HepG2 (cell line): ENCODE measurements around the gene GPATCH4. TPM values are rescaled to one million over a fixed set of nuclear protein-coding genes. Genes with fewer than 3 reads are reported as not detected.

ENCODE experiments used
- ATAC-seq: fragments of 200-7000 bp; cut with Tn5 transposase; 3 replicates; pipeline ENCODE4 v1.9.1; 2020; ENCODE audit warnings: mild to moderate bottlenecking, moderate library complexity
- BruUV-seq: library from RNA; stranded (reverse); fragments of 400-500 nt; replicated peaks from 2 replicates; lab custom pipeline; 2021; lab: Mats Ljungman, UMichigan
- CTCF ChIA-PET: fragments of 300-600 bp; formaldehyde crosslinking; extraction: SDS; loops from one replicate; lab custom pipeline; 2021; ENCODE audit warnings: low total read pairs, inconsistent platforms, low intra/inter-chr PET ratio; lab: Yijun Ruan, JAX
- POLR2A ChIA-PET: fragments of 350-600 bp; sonication (Branson Sonifier 250); formaldehyde crosslinking; loops from one replicate; lab custom pipeline; 2020; ENCODE audit warnings: antibody characterized with exemption, inconsistent platforms; lab: Yijun Ruan, JAX
- DNase-seq: peaks from one replicate; pipeline ENCODE4 v3.0.0-alpha.2; 2015; ENCODE audit warnings: low spot score
- FAIRE-seq: peaks from 3 replicates; lab custom pipeline; 2011; peaks lifted over from hg19 to GRCh38; lab: Jason Lieb, UNC
- H2AFZ ChIP-seq: one replicate; pipeline ENCODE4 v1.6.1; 2011; ENCODE audit warnings: low read length, inconsistent platforms
- H3K27ac ChIP-seq: fragments of 300-600 bp; 3 replicates; pipeline ENCODE4 v1.8.0; 2011; ENCODE audit warnings: mixed run types, mild to moderate bottlenecking, mixed read lengths, low read length, inconsistent platforms; ENCODE audit not compliant: insufficient read depth; ENCODE audit errors: extremely low read length
- H3K27me3 ChIP-seq, 2 experiments: fragments of 200-600 bp in 1 of 2; 2 replicates in 1 of 2; 3 replicates in 1 of 2; pipeline versions ENCODE4 v1.6.0 to v1.8.0; 2011; ENCODE audit warnings: low read length in 2 of 2, mild to moderate bottlenecking in 2 of 2, moderate library complexity in 2 of 2, inconsistent platforms in 1 of 2; ENCODE audit not compliant: insufficient read depth in 2 of 2, control insufficient read depth in 1 of 2
- H3K36me3 ChIP-seq, 2 experiments: fragments of 200-600 bp in 1 of 2; replicated peaks in 1 of 2; 2 replicates in 1 of 2; 3 replicates in 1 of 2; pipeline versions ENCODE4 v1.5.1 to v1.8.0; 2011; ENCODE audit warnings: low read length in 2 of 2, inconsistent platforms in 1 of 2; ENCODE audit not compliant: insufficient read depth in 2 of 2, control insufficient read depth in 1 of 2
- H3K4me1 ChIP-seq: 2 replicates; pipeline ENCODE4 v1.5.1; 2012; ENCODE audit warnings: low read length, inconsistent platforms; ENCODE audit not compliant: insufficient read depth
- H3K4me2 ChIP-seq: 2 replicates; pipeline ENCODE4 v1.6.0; 2011; ENCODE audit warnings: low read depth, low read length, inconsistent platforms
- H3K4me3 ChIP-seq, 3 experiments: fragments of 200-600 bp in 1 of 3; sonication (generic), shearing (Covaris generic) in 1 of 3; replicated peaks in 1 of 3; 2 replicates each; pipeline ENCODE4 v1.5.1; 2011 to 2016; ENCODE audit warnings: low read length in 3 of 3, inconsistent platforms in 2 of 3, low read depth in 2 of 3, mild to moderate bottlenecking in 2 of 3, control low read depth in 1 of 3, mixed read lengths in 1 of 3; ENCODE audit not compliant: insufficient read depth in 1 of 3
- H3K79me2 ChIP-seq: one replicate; pipeline ENCODE4 v1.6.1; 2011; ENCODE audit warnings: low read length, inconsistent platforms; ENCODE audit not compliant: insufficient read depth
- H3K9ac ChIP-seq: 2 replicates; pipeline ENCODE4 v1.6.0; 2011; ENCODE audit warnings: mild to moderate bottlenecking, low read depth, low read length, inconsistent platforms; ENCODE audit not compliant: insufficient read depth
- H3K9me3 ChIP-seq: 2 replicates; pipeline ENCODE4 v1.5.1; 2012; ENCODE audit warnings: mild to moderate bottlenecking, low read length
- H4K20me1 ChIP-seq: 2 replicates; pipeline ENCODE4 v1.6.0; 2011; ENCODE audit warnings: inconsistent platforms, mild to moderate bottlenecking, low read length, moderate library complexity; ENCODE audit not compliant: insufficient read depth
- CREB1 ChIP-seq, 2 experiments: fragments of 450-650 bp in 1 of 2; IDR thresholded peaks; 2 replicates each; pipeline ENCODE4 v1.6.1; 2016 to 2017; ENCODE audit warnings: control low read depth in 1 of 2, mild to moderate bottlenecking in 1 of 2, missing compliant biosample characterization in 1 of 2, missing genetic modification characterization in 1 of 2
- HOXA9 ChIP-seq: sonication (generic); formaldehyde crosslinking; IDR thresholded peaks from 2 replicates; pipeline ENCODE4 v1.8.1; 2022; ENCODE audit warnings: missing genetic modification reagents, mild to moderate bottlenecking, moderate library complexity, borderline replicate concordance
- KAT2B ChIP-seq: fragments of 150-350 bp; IDR thresholded peaks from 2 replicates; pipeline ENCODE4 v1.6.1; 2014; ENCODE audit warnings: low read depth, low read length, borderline replicate concordance
- REPIN1 ChIP-seq: sonication (generic); formaldehyde crosslinking; IDR thresholded peaks from 2 replicates; pipeline ENCODE4 v1.8.0; 2022; ENCODE audit warnings: missing genetic modification reagents, low read depth, mild to moderate bottlenecking, borderline replicate concordance
- ZFX ChIP-seq: sonication (generic); formaldehyde crosslinking; IDR thresholded peaks from 2 replicates; pipeline ENCODE4 v1.4.0; 2020; ENCODE audit warnings: mild to moderate bottlenecking, low read depth, missing genetic modification reagents, moderate library complexity
- ZNF136 ChIP-seq: sonication (generic); formaldehyde crosslinking; IDR thresholded peaks from 2 replicates; pipeline ENCODE4 v1.8.1; 2022; ENCODE audit warnings: low read depth, mild to moderate bottlenecking, moderate library complexity, missing genetic modification reagents
- ZNF615 ChIP-seq: sonication (generic); formaldehyde crosslinking; IDR thresholded peaks from 2 replicates; pipeline ENCODE4 v1.5.0; 2020; ENCODE audit warnings: mild to moderate bottlenecking, missing genetic modification reagents, borderline replicate concordance
- ZNF768 ChIP-seq: sonication (generic); formaldehyde crosslinking; IDR thresholded peaks from 2 replicates; pipeline ENCODE4 v1.4.0; 2020; ENCODE audit warnings: missing genetic modification reagents
- WGBS: methylation state at CpG from one replicate; pipeline ENCODE4 v1.1.6; 2017; ENCODE audit warnings: low lambda C conversion rate; 5-methylcytosine and 5-hydroxymethylcytosine counted together
- in situ Hi-C: cut with HindIII; loops from 2 replicates; pipeline ENCODE4 v1.10.0; 2017; ENCODE audit warnings: low pct_unique_long_range_greater_than_20kb; ENCODE audit not compliant: extremely low pct_ligation_motif_present
- intact Hi-C: fragments of 100-400 bp; cut with micrococcal nuclease; formaldehyde crosslinking; loops from one replicate; pipeline ENCODE4 v1.10.0; 2022; ENCODE audit not compliant: unreplicated experiment
- polyA plus RNA-seq, 8 experiments: library from polyadenylated mRNA; depleted of rRNA in 3 of 8; stranded (reverse) in 7 of 8; unstranded in 1 of 8; fragments of >200 nt; fragmentation: Illumina TruSeq in 4 of 8; extraction: Trizol in 4 of 8; gene quantifications; 2 replicates each; pipeline versions ENCODE4 v1.2.1 to v1.2.3, GENCODE V29; 2011 to 2016; ENCODE audit warnings: low read depth in 4 of 8, missing spikeins in 1 of 8, mixed read lengths in 1 of 8; ENCODE audit not compliant: insufficient read depth in 1 of 8
- total RNA-seq, 5 experiments: library from RNA; depleted of rRNA; stranded (reverse); fragments of >200 nt; fragmentation: Illumina TruSeq; extraction: Trizol; gene quantifications; 2 replicates each; pipeline ENCODE4 v1.2.3, GENCODE V29; 2016; ENCODE audit warnings: low read depth in 1 of 5

The GPATCH4 gene
- total and polyA plus RNA-seq, 2 of the 13 experiments (the other 11 are each of a cell fraction or from before 2014, with no cell fraction given): 19.2 to 37.9 TPM

- ChIA-PET POLR2A (interaction anchor here (1.0 kb wide), 1 partner anchor 15 kb away, joined by 4 read pairs; no protein-coding TSS in a partner anchor), CTCF (no interaction called here)
- no peaks in the 10 kb centered on the region for H3K4me1 ChIP-seq
- H3K27me3 ChIP-seq: no peaks in the 10 kb centered on the region
- peaks cover 0 to 8% of the 10 kb centered on the region in 2 experiments; a peak in 2 of 5 replicates for H3K36me3 ChIP-seq
- no peak for ATAC-seq
- in situ Hi-C loops: no loop called here
- no peak overlapping the region for H2AFZ ChIP-seq
- H3K27ac ChIP-seq: no peak overlapping the region
- TF ChIP-seq REPIN1 (no peak), ZNF768 (CRISPR knock-in tag) (peak; percentile 33; the same call in 1 of the 2 replicates)
- BruUV-seq: no TSS peak
- H3K4me3 ChIP-seq: no peak overlapping the region
- no peak overlapping the region for H3K9ac ChIP-seq
- H3K4me2 ChIP-seq: no peak overlapping the region
- peaks cover 41% of the 10 kb centered on the region; the same call in 1 of the 2 replicates for H4K20me1 ChIP-seq
- 91% methylated on average over 1 of the region's 1 CpG for WGBS
- FAIRE-seq: no peak
- no peaks in the 10 kb centered on the region for H3K9me3 ChIP-seq
- no peak for DNase-seq
- no peaks in the 10 kb centered on the region for H3K79me2 ChIP-seq
- intact Hi-C loops: no loop called here
Measured at GRCh38 chr1:156645666-156646065, 44.4 kb upstream of the GPATCH4 start.

GRCh38 chr1:156645056-156645455 lies 43.8 kb upstream of the GPATCH4 start:
- TF ChIP-seq ZNF136 (CRISPR knock-in tag) (no peak), ZFX (no peak), HOXA9 (CRISPR knock-in tag) (no peak), ZNF615 (CRISPR knock-in tag) (no peak), CREB1 (IDR thresholded peaks at IDR 0.05) (no peak), CREB1 (CRISPR knock-in tag; IDR thresholded peaks at IDR 0.05) (no peak), KAT2B (no peak)
- BruUV-seq: no TSS peak
- no peak overlapping the region for H3K27ac ChIP-seq
- H3K9me3 ChIP-seq: no peaks in the 10 kb centered on the region
- CTCF ChIA-PET: no interaction called here
- H4K20me1 ChIP-seq: peaks cover 43% of the 10 kb centered on the region
- H3K4me3 ChIP-seq: no peak overlapping the region
- H3K4me1 ChIP-seq: peaks cover under 1% of the 10 kb centered on the region; the same call in 1 of the 2 replicates
- H3K9ac ChIP-seq: no peak overlapping the region
- FAIRE-seq: no peak
- intact Hi-C loops: no loop called here
- DNase-seq: no peak
- no peak for ATAC-seq
- in situ Hi-C loops: no loop called here
- peaks cover 0 to 8% of the 10 kb centered on the region in 2 experiments; a peak in 2 of 5 replicates for H3K36me3 ChIP-seq
- no peaks in the 10 kb centered on the region for H3K27me3 ChIP-seq
- no peak overlapping the region for H3K4me2 ChIP-seq
- H3K79me2 ChIP-seq: no peaks in the 10 kb centered on the region
- H2AFZ ChIP-seq: no peak overlapping the region
- POLR2A ChIA-PET: interaction anchor here (1.0 kb wide), 1 partner anchor 16 kb away, joined by 4 read pairs; no protein-coding TSS in a partner anchor
- 92% methylated on average over 3 of the region's 3 CpGs for WGBS
